T-helper 1 cell (primary cell): ENCODE measurements around the gene CHCHD3.
"Not testable (repeated sequence)": the region's sequence is repeated elsewhere in the genome, so short reads cannot be mapped to it uniquely, and the experiment has no call there.

Experiments used
- DNase-seq, 5 donors: peaks; one replicate each; pipeline ENCODE4 v3.0.0-alpha.2; 2012 to 2020

CHCHD3 gene

GRCh38 chr7:132999845-133000244 lies 82.0 kb downstream of the CHCHD3 start:
- no peak for DNase-seq

GRCh38 chr7:132998763-132999162 lies 83.1 kb downstream of the CHCHD3 start:
- DNase-seq = no peak

- no peak for DNase-seq
These were observed 84.4 kb downstream of the CHCHD3 start for GRCh38 chr7:132997505-132997904.

- no peak for DNase-seq
These were observed 85.2 kb downstream of the CHCHD3 start for GRCh38 chr7:132996581-132997242.

GRCh38 chr7:132993377-132994013 lies 88.4 kb downstream of the CHCHD3 start:
- DNase-seq = no peak

GRCh38 chr7:132991615-132992587 lies 90.0 kb downstream of the CHCHD3 start:
- no peak for DNase-seq

GRCh38 chr7:132988117-132988516 lies 93.8 kb downstream of the CHCHD3 start:
- no peak for DNase-seq

GRCh38 chr7:132980402-132980801 lies 101.5 kb downstream of the CHCHD3 start:
- no peak for DNase-seq

- DNase-seq = no peak
These were observed 102.4 kb downstream of the CHCHD3 start for GRCh38 chr7:132979524-132979923.

GRCh38 chr7:132977234-132977633 lies 104.7 kb downstream of the CHCHD3 start:
- no peak for DNase-seq

GRCh38 chr7:132972745-132973144 lies 109.1 kb downstream of the CHCHD3 start:
- DNase-seq = no peak

GRCh38 chr7:132970257-132970656 lies 111.6 kb downstream of the CHCHD3 start:
- no peak for DNase-seq

GRCh38 chr7:132969520-132969919 lies 112.4 kb downstream of the CHCHD3 start:
- no peak for DNase-seq

GRCh38 chr7:132967470-132967848 lies 114.4 kb downstream of the CHCHD3 start:
- not testable (repeated sequence) for DNase-seq

- no peak for DNase-seq
These were observed 115.0 kb downstream of the CHCHD3 start for GRCh38 chr7:132966754-132967469.

- no peak for DNase-seq
These were observed 115.9 kb downstream of the CHCHD3 start for GRCh38 chr7:132965951-132966350.

- DNase-seq = no peak
These were observed 117.0 kb downstream of the CHCHD3 start for GRCh38 chr7:132964876-132965275.

GRCh38 chr7:132959891-132960290 lies 122.0 kb downstream of the CHCHD3 start:
- no peak for DNase-seq

- DNase-seq = no peak
These were observed 125.3 kb downstream of the CHCHD3 start for GRCh38 chr7:132956556-132956955.

- DNase-seq = no peak
These were observed 128.4 kb downstream of the CHCHD3 start for GRCh38 chr7:132953468-132953867.

- DNase-seq = no peak
These were observed 131.2 kb downstream of the CHCHD3 start for GRCh38 chr7:132950725-132951124.

- no peak for DNase-seq
These were observed 134.9 kb downstream of the CHCHD3 start for GRCh38 chr7:132947011-132947410.

GRCh38 chr7:132944774-132945173 lies 137.1 kb downstream of the CHCHD3 start:
- DNase-seq = no peak
